ENCODE data around the gene TMCC2.

DNA sequence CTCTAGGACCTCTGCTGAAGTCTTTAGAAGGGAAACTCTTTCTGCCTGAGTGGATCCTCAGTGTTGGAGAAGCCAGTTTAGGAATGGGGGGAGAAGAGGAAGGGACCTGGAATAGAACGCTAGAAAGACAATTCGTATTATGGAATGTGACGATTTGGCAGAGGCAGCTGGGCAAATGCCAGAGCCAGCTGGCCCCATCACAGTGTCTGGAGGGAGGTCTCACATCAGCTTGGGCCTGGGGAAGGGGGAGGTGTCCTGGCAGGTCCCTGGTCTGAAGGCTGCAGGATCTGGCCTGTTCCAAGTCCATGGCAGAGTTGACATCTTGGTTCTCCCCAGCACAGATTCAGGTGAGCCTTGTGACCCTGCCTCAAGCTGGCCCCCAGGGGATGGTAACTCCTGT lies 11.3 kb downstream of the TMCC2 start:
- TF ChIP-seq POLR2A (IDR thresholded peaks at IDR 0.05) (no peak), POLR2AphosphoS5 (IDR thresholded peaks at IDR 0.05) (no peak)
- TF ChIP-seq, protein P1, sequence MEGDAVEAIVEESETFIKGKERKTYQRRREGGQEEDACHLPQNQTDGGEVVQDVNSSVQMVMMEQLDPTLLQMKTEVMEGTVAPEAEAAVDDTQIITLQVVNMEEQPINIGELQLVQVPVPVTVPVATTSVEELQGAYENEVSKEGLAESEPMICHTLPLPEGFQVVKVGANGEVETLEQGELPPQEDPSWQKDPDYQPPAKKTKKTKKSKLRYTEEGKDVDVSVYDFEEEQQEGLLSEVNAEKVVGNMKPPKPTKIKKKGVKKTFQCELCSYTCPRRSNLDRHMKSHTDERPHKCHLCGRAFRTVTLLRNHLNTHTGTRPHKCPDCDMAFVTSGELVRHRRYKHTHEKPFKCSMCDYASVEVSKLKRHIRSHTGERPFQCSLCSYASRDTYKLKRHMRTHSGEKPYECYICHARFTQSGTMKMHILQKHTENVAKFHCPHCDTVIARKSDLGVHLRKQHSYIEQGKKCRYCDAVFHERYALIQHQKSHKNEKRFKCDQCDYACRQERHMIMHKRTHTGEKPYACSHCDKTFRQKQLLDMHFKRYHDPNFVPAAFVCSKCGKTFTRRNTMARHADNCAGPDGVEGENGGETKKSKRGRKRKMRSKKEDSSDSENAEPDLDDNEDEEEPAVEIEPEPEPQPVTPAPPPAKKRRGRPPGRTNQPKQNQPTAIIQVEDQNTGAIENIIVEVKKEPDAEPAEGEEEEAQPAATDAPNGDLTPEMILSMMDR (IDR thresholded peaks at IDR 0.05 in 8 of 11, conservative IDR thresholded peaks at IDR 0.05 in 3 of 11) = no peak

Measured in spleen (tissue), 7 donors.